Dedifferentiated amniotic fluid mesenchymal stem cell (primary cell): ENCODE data around the gene RAB3C.
A peak's percentile ranks its signal among the peaks of the same experiment; 100 is the strongest.

Experiments used
- DNase-seq: peaks from one replicate; pipeline ENCODE4 v3.0.0-alpha.2; 2016; ENCODE audit errors: extremely low spot score

The RAB3C gene

DNA sequence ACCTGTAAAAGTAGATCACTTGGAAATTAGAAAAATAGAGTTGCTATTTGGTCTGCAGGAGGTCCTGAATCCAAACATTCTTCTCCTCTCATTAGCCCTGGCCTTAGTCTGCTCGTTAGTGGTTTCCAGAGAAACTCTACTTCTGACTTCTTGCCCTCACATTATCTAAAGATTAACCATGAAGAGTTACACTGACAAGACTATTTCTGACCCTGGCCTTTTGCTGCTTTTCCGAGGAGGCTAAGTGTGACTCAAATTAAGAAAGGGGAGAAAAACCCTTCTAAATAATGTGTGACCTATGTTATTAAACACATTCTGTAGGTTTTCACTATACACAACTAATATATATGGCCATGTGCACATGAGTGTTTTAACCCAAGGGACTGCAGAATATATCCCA lies 302.4 kb downstream of the RAB3C start:
- DNase-seq = no peak

DNA sequence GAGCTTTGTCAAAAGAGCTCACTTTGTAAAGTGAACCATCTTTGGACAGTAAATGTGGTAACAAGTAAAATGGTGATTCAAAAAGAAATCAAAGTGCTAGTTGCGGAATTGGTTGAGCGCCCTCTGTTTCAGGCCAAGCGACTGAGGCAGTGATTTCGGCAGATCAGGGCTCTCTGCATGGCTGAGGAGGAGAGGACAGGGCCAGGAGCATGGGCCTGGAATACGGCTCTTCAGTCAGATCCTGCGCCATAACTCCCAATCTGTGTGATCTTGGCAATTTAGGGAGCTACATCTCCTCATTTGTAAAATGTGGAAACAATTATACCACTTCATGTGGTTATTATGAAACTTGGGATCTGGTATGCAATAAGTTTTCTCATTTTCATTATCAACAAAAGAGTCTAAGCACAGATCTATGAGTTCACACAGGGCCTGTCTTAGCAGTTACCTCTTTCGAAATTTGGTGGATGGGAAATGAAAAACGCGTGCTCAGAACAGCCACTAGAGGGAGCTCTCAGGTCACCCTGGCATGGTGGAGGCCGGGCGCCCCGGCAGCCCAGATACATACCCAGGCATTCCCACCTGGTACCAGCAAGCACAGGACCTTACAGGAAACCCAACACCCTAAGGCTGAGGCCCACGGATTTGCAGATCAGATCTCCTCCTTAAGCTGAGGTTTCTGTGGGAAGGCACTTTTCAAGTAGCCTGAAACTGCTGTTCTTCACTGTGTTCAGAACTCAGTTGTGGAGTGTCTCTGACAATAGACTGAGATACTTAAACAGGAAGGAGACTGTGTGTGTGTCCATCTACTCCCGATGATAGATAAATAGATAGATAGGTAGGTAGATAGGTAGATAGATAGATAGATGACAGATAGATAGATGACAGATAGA lies 303.7 kb downstream of the RAB3C start:
- DNase-seq = peak; percentile 19

DNA sequence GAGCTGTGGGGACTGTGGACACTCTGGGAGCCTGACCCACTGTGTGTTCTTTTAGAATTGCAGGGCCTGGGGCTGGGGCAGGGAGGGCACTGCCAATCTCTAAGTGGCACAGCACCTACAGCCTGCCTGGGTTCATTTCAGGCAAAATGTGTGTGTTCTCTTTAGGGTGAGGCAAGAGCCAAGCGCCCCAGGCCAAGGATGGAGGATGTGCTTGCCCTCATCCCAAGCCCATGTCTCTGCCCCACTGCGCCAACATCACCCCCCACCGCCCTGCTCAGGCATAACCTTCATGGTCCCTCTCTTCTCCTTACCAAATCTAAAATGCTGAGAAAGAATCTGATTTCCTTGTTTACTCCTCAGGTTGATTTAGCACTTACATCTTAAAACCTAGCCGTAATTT lies 304.4 kb downstream of the RAB3C start:
- no peak for DNase-seq

- no peak for DNase-seq
Observed at GRCh38 chr5:58887721-58888409, 305.0 kb downstream of the RAB3C start.

DNA sequence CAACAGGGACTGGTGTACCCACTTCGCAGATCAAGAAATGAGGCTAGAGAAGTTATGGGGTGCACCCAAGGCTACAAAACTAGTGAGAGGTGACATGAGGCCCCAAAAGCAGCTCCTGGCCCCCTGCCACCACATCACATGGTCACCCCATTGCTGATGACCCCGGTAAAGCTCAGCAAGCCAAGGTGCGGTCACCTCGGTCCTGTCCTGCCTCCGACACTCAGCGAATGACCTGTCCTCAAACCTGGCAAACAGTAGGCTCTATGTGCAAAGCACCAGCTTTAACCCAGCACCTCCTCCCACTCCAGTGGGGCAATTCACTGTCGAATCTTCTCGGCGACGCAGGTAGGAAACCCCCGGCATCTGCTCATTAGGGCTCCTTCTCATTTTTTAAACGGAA lies 307.4 kb downstream of the RAB3C start:
- no peak for DNase-seq

DNA sequence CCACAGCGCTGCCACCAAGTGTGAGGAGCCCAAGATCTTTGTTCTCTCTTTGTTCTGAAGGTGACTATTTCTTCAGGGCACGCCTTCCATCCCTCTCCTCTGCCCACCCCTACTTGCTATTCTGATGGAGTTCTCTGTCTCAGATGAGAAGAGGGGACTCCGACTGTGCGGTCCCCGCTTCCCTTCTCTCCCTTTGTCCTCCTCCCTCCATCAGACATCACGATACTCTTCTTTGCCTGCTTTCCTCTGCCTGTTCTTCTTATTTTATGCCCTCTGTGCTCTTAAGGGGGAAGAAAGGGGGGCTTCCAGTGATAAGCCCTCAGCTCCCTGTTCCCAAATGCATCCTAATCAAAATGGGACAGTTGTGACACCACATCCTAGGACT lies 307.8 kb downstream of the RAB3C start:
- DNase-seq = no peak

DNA sequence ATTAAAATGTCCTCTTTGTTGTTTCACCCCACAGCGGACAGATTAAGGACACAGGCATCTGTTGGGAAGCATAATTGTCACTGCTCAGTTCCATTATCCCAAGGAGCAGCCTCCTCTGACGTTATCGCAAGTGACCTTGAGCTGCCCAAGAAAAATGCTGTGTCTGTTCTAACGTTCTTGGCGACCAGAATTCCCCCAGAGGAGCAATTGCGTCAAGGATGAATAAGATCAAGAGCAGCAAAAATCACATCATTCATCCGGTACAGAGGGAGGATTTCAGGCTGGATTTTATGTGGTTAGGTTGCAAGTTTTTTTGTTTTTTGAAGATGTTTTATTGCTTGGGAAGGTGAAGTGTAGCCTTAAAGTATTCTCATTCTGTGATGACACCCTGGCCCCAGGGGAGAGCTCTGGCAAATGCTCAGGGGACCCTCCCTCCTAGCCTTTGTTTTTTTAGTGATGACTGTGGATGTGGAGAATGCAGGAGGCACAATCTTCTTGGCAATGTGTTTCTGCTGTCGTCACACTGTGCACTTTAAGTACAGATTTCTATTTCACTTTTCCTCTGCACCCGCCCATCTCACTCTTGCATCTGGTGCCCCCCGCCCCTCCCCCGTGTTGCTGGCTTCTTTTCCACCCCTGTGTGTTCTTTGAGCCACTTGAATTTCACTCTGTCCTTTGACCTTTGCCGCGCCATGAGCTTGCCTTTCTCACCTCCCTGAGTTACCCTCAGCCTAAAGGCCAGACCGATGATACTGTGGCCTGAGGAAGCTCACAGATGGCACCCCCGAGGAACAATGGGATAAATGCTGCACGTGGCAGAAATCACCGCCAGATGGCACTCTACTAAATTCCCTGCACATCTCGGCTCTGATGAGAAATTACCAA lies 308.5 kb downstream of the RAB3C start:
- DNase-seq = peak; percentile 50

DNA sequence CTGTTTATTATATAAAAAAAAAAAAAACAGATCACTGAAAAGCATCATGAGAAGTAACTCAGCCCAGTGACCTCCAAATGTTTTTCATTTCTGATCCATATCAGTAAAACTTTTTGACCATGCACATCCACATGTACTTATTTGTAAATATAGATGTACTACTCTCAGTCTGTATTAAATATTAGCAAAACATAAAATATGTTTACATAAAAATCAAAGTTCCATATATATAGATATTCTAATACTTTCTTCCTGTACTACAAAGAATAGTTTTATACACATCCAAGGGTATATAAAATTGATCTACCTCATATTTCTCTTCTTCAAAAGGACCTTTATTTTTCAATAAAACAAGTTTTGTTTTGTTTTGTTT lies 309.1 kb downstream of the RAB3C start:
- DNase-seq = no peak

DNA sequence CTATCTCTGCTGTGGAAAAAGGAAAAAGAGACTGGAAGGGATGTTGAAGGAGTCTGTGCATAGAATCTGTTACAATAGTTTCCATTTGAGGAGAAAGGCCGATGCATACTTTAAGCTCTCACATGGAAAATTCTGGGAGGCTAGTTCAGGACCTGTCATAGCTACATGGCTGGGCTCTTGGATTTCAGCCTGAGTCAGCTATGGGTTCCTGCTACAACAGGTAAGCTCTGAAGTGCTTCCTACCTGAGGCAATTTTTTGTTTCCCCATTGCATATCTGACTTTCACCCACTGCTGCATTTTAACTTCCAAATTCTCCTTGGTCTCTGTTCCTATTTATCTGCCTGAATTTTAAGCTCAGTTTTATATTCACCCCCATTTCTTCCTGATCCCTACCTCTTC lies 310.7 kb downstream of the RAB3C start:
- no peak for DNase-seq

GRCh38 chr5:58898006-58898405 lies 315.1 kb downstream of the RAB3C start:
- no peak for DNase-seq

- DNase-seq = no peak
Observed at GRCh38 chr5:58898538-58898937, 315.7 kb downstream of the RAB3C start.

GRCh38 chr5:58901271-58901670 lies 318.4 kb downstream of the RAB3C start:
- DNase-seq = no peak

DNA sequence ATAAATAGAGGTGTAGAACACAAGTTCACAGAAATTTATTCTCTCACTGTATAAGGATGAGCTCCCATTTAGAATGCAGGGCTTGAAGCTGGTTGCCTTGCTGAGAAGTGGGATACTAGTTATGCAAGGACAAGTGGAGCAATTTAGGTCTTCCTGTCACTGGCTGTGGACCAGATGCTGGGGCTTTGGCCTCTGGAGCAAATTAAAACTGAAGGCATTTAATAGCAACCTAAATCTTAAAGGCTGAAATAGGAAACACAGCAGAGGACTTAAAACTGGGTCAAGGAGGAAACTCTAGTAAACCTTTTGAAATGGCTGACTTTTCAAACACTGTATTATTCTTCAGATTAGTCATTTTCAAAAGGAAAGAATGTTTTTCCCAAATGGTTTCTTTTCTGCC lies 319.4 kb downstream of the RAB3C start:
- no peak for DNase-seq

- no peak for DNase-seq
Observed at GRCh38 chr5:58902765-58903164, 319.9 kb downstream of the RAB3C start.

GRCh38 chr5:58904737-58905136 lies 321.9 kb downstream of the RAB3C start:
- DNase-seq = no peak

DNA sequence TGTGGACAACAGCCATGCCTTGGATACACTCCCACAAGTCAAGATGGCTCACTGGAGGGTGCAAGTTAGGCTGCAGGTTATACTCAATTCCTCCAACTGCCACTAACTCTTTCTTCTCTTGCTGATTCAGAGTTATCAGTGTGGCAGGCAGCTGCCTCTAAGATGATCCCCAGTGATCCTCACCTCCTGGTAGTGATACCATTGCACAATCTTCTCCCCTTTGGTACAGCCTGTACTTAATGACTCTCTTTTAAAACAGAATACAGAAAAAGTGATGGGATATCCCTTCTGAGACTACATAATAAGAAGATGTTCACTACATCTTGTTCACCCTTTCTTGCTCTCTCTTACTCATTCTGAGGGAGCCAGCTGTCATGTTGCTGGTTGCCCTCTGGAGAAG lies 323.1 kb downstream of the RAB3C start:
- no peak for DNase-seq
